Hepatocyte (in vitro differentiated cells): Measurements from ENCODE around the gene CPNE4. TPM values are rescaled to one million over a fixed set of nuclear protein-coding genes. Genes with fewer than 3 reads are reported as not detected.

Experiments
- DNase-seq: peaks from one replicate; pipeline ENCODE4 v3.0.0-alpha.2; 2016; ENCODE audit warnings: low spot score
- H2AFZ ChIP-seq: fragments of 200-600 bp; sonication (generic); 2 replicates; pipeline ENCODE4 v1.6.0; 2016; ENCODE audit warnings: antibody characterized with exemption, mild to moderate bottlenecking
- H3K27ac ChIP-seq: fragments of 200-600 bp; sonication (generic); 2 replicates; pipeline ENCODE4 v1.5.1; 2016; ENCODE audit warnings: mild to moderate bottlenecking
- H3K27me3 ChIP-seq: fragments of 200-600 bp; sonication (generic); 2 replicates; pipeline ENCODE4 v1.6.1; 2016
- H3K36me3 ChIP-seq: fragments of 200-600 bp; sonication (generic); replicated peaks from 2 replicates; pipeline ENCODE4 v1.5.1; 2016; ENCODE audit warnings: low read depth; ENCODE audit not compliant: insufficient read depth
- H3K4me1 ChIP-seq: fragments of 200-600 bp; sonication (generic); 2 replicates; pipeline ENCODE4 v1.5.1; 2016; ENCODE audit warnings: mild to moderate bottlenecking, moderate library complexity; ENCODE audit not compliant: insufficient read depth
- H3K4me2 ChIP-seq: fragments of 200-600 bp; sonication (generic); 2 replicates; pipeline ENCODE4 v1.6.0; 2016
- H3K4me3 ChIP-seq: fragments of 200-600 bp; sonication (generic); 2 replicates; pipeline ENCODE4 v1.5.1; 2016; ENCODE audit warnings: mild to moderate bottlenecking
- H3K79me2 ChIP-seq: fragments of 200-600 bp; sonication (generic); 2 replicates; pipeline ENCODE4 v1.6.0; 2017; ENCODE audit warnings: mild to moderate bottlenecking
- H3K9me2 ChIP-seq: fragments of 200-600 bp; sonication (generic); replicated peaks from 2 replicates; pipeline ENCODE4 v1.6.0; 2017; ENCODE audit warnings: mild to moderate bottlenecking; ENCODE audit not compliant: insufficient read depth
- H3K9me3 ChIP-seq: fragments of 200-600 bp; sonication (generic); 2 replicates; pipeline ENCODE4 v1.5.1; 2016; ENCODE audit warnings: low read depth, mild to moderate bottlenecking
- H4K20me1 ChIP-seq: fragments of 200-600 bp; sonication (generic); 2 replicates; pipeline ENCODE4 v1.6.0; 2016; ENCODE audit warnings: mild to moderate bottlenecking; ENCODE audit not compliant: insufficient read depth, poor library complexity, severe bottlenecking
- EZH2 ChIP-seq: fragments of 200-600 bp; sonication (generic); IDR thresholded peaks from 2 replicates; pipeline ENCODE4 v1.6.1; 2016; ENCODE audit warnings: antibody characterized with exemption, mild to moderate bottlenecking, borderline replicate concordance
- EZH2phosphoT487 ChIP-seq: fragments of 200-600 bp; sonication (generic); IDR thresholded peaks from one replicate; pipeline ENCODE4 v1.6.1; 2018; ENCODE audit warnings: antibody characterized with exemption, mild to moderate bottlenecking, low read depth, moderate library complexity; ENCODE audit not compliant: unreplicated experiment, severe bottlenecking
- WGBS: methylation state at CpG from one replicate; pipeline ENCODE4 v1.1.6; 2016; ENCODE audit warnings: low lambda C conversion rate; ENCODE audit errors: missing lambda C conversion rate; 5-methylcytosine and 5-hydroxymethylcytosine counted together
- polyA plus RNA-seq: library from polyadenylated mRNA; unstranded; fragments of >200 nt; fragmentation: Nextera tagmentation; extraction: Ambion mirVana; gene quantifications from 2 replicates; pipeline ENCODE4 v1.2.1, GENCODE V29; 2016
- total RNA-seq: library from RNA; depleted of rRNA; stranded (reverse); fragments of >200 nt; gene quantifications from 2 replicates; pipeline ENCODE4 v1.2.3, GENCODE V29; 2014
- TF ChIP-seq, protein P1 (sequence below): fragments of 200-600 bp; sonication (generic); IDR thresholded peaks from 2 replicates; pipeline ENCODE4 v1.5.1; 2016; ENCODE audit warnings: antibody characterized with exemption, mild to moderate bottlenecking; ENCODE audit not compliant: poor library complexity

The CPNE4 gene
- total and polyA plus RNA-seq, 2 experiments from 2014 or later = 0.37 to 0.52 TPM

DNA sequence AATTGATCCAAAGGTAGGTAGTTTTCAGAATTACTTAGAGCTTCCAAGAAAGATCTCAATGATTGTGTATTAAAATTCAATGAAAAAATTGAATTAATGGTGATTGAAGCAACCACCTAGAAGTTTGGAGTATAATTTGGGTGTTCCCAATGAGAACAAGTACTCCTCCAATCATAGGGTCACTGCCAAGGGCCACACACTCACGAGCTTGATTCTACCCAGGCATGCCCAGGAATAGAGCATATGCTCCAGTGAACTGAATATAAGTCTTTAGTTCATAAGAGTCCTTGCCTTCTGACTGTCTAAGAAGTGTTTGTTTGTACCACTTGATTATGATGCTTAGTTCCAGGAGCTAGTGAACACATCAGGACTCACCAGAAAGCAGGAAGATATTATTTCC lies 133.9 kb downstream of the CPNE4 start:
- Histone ChIP-seq H3K4me2 (no peak overlapping the region), H3K4me3 (no peak overlapping the region), H3K9me3 (no peaks in the 10 kb centered on the region), H3K4me1 (no peaks in the 10 kb centered on the region), H3K27me3 (no peaks in the 10 kb centered on the region), H3K79me2 (no peaks in the 10 kb centered on the region), H2AFZ (no peak overlapping the region), H3K36me3 (no peaks in the 10 kb centered on the region), H3K9me2 (no peaks in the 10 kb centered on the region), H4K20me1 (no peaks in the 10 kb centered on the region), H3K27ac (no peak overlapping the region)
- DNase-seq = no peak
- TF ChIP-seq, protein P1, sequence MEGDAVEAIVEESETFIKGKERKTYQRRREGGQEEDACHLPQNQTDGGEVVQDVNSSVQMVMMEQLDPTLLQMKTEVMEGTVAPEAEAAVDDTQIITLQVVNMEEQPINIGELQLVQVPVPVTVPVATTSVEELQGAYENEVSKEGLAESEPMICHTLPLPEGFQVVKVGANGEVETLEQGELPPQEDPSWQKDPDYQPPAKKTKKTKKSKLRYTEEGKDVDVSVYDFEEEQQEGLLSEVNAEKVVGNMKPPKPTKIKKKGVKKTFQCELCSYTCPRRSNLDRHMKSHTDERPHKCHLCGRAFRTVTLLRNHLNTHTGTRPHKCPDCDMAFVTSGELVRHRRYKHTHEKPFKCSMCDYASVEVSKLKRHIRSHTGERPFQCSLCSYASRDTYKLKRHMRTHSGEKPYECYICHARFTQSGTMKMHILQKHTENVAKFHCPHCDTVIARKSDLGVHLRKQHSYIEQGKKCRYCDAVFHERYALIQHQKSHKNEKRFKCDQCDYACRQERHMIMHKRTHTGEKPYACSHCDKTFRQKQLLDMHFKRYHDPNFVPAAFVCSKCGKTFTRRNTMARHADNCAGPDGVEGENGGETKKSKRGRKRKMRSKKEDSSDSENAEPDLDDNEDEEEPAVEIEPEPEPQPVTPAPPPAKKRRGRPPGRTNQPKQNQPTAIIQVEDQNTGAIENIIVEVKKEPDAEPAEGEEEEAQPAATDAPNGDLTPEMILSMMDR = no peak
- TF ChIP-seq EZH2phosphoT487 = no peak
- TF ChIP-seq EZH2 = no peak
- WGBS = 91% methylated on average over 1 of the region's 1 CpG

- Histone ChIP-seq H3K4me2 (no peak overlapping the region), H3K36me3 (no peaks in the 10 kb centered on the region), H4K20me1 (no peaks in the 10 kb centered on the region), H3K79me2 (no peaks in the 10 kb centered on the region), H3K9me2 (no peaks in the 10 kb centered on the region), H2AFZ (no peak overlapping the region), H3K27me3 (no peaks in the 10 kb centered on the region), H3K4me3 (no peak overlapping the region), H3K27ac (no peak overlapping the region), H3K9me3 (no peaks in the 10 kb centered on the region), H3K4me1 (no peaks in the 10 kb centered on the region)
- 44% methylated on average over 5 of the region's 5 CpGs for WGBS
- TF ChIP-seq, protein P1 = no peak
- TF ChIP-seq EZH2phosphoT487 (no peak), EZH2 (no peak)
- DNase-seq = no peak
Measured at GRCh38 chr3:131899021-131899420, 135.8 kb downstream of the CPNE4 start.

GRCh38 chr3:131898346-131898745 lies 136.5 kb downstream of the CPNE4 start:
- Histone ChIP-seq H2AFZ (no peak overlapping the region), H3K36me3 (no peaks in the 10 kb centered on the region), H3K4me1 (no peaks in the 10 kb centered on the region), H3K27ac (no peak overlapping the region), H3K27me3 (no peaks in the 10 kb centered on the region), H4K20me1 (no peaks in the 10 kb centered on the region), H3K4me3 (no peak overlapping the region), H3K9me3 (no peaks in the 10 kb centered on the region), H3K79me2 (no peaks in the 10 kb centered on the region), H3K4me2 (no peak overlapping the region), H3K9me2 (no peaks in the 10 kb centered on the region)
- no peak for DNase-seq
- TF ChIP-seq EZH2phosphoT487 (no peak), EZH2 (no peak)
- TF ChIP-seq, protein P1 = no peak

DNA sequence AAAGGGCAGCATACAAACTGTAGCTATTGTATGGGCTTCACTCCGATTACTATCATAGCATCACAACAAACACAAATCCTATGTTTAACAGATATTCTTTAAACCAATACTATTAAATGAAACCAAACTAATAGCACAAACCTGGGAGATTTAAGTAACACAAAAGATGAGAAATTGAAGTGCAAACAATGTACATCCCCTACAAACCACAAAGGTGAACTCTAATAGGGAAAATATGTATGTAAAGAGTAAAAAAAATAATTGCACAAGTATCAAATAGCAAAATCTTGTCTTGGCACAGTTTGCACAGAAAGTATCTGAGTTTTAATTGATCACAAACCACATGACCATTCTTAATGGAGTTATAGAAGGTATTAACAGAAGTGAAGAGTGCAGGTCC lies 138.5 kb downstream of the CPNE4 start:
- Histone ChIP-seq H3K9me3 (no peaks in the 10 kb centered on the region), H3K4me1 (no peaks in the 10 kb centered on the region), H4K20me1 (no peaks in the 10 kb centered on the region), H3K79me2 (no peaks in the 10 kb centered on the region), H2AFZ (no peak overlapping the region), H3K9me2 (no peaks in the 10 kb centered on the region), H3K27ac (no peak overlapping the region), H3K4me3 (no peak overlapping the region), H3K4me2 (no peak overlapping the region), H3K27me3 (no peaks in the 10 kb centered on the region), H3K36me3 (no peaks in the 10 kb centered on the region)
- DNase-seq = no peak
- TF ChIP-seq EZH2 (no peak), EZH2phosphoT487 (no peak)
- TF ChIP-seq, protein P1 = no peak
- WGBS = 100% methylated on average over 1 of the region's 1 CpG
